GM12891 (cell line): ENCODE data around the gene EEF1B2.

Experiments
- PAX5 ChIP-seq: IDR thresholded peaks from 2 replicates; pipeline ENCODE4 v1.6.1; 2011; ENCODE audit warnings: low read length, moderate library complexity, mild to moderate bottlenecking; ENCODE audit not compliant: insufficient read depth, severe bottlenecking
- POLR2A ChIP-seq: IDR thresholded peaks from 2 replicates; pipeline ENCODE4 v1.6.1; 2011; ENCODE audit warnings: low read depth, low read length, control low read depth
- POLR2AphosphoS5 ChIP-seq: IDR thresholded peaks from 2 replicates; pipeline ENCODE4 v1.6.1; 2011; ENCODE audit warnings: low read depth, low read length, control low read depth
- POU2F2 ChIP-seq: IDR thresholded peaks from 2 replicates; pipeline ENCODE4 v1.6.1; 2011; ENCODE audit warnings: low read depth, mild to moderate bottlenecking, control low read depth, low read length, moderate library complexity
- SPI1 ChIP-seq: IDR thresholded peaks from 2 replicates; pipeline ENCODE4 v1.6.1; 2011; ENCODE audit warnings: low read depth, low read length, control low read depth
- TAF1 ChIP-seq: IDR thresholded peaks from 2 replicates; pipeline ENCODE4 v1.6.1; 2011; ENCODE audit warnings: low read depth, low read length, control low read depth

DNA sequence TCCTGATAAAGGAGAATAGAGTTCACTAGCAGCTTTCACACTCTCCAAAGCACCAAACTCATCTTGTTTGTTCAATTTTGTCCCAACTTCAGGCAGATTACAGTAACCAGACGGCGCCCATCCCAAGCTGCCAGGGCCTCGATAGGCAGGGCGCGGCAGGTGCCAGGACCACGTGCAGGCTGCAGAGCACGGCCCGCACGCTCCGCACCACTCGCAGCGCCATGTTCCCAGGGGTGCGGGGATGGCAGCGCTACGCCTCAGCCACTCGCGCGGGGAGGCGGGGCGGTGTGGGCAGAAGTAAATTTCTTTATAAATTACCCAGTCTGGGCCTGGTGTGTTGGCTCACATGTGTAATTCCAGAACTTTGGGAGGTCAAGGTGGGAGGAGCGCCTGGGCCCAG, 43.4 kb upstream of the EEF1B2 start:
- TF ChIP-seq POLR2A = no peak
- no peak for TF ChIP-seq POLR2AphosphoS5
- no peak for TF ChIP-seq POU2F2
- no peak for TF ChIP-seq SPI1
- TF ChIP-seq TAF1 = no peak
- no peak for TF ChIP-seq PAX5
